HG02642 (cell line): ENCODE results near the gene RGS19.

Source experiments
- ATAC-seq: cut with Tn5 transposase; IDR thresholded peaks from one replicate; pipeline ENCODE4 v1.9.1; 2021; ENCODE audit warnings: mild to moderate bottlenecking; ENCODE audit not compliant: unreplicated experiment, poor library complexity

Gene RGS19

DNA sequence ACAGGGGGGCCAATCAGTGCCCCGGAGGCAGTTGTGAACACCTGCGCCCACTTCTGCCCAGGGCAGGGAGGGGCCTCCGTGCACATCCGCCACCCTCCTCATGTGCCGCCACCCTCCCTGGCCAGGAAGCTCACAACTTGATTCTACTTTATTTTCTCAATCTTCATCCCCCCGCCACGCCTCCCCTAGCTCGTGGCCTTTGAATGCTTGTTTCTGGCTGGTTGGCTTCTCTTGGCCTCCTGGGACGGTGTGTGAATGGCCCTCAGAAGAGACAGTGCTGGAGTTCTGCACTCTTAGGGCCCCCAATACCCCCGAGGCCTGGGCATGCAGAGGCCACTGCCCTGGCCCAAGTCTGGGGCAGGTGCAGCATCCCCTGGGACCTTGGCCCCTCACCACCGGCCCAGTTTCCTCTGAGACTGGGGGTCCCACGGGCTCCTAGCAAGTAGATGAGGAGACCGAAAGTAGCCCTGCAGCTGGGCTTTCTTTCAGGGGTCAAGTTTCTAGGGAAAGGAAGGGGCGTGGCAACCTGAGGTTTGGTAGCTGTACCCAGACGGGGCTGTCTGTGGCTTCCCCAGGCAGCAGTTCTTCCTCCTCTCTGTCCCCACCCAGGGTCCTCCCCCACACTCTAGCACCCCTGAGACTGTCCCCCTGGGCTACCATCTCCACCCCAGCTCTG lies 1.3 kb downstream of the RGS19 start:
- ATAC-seq, result no peak

GRCh38 chr20:64077541-64077875 lies 1.8 kb downstream of the RGS19 start:
- ATAC-seq, result no peak

DNA sequence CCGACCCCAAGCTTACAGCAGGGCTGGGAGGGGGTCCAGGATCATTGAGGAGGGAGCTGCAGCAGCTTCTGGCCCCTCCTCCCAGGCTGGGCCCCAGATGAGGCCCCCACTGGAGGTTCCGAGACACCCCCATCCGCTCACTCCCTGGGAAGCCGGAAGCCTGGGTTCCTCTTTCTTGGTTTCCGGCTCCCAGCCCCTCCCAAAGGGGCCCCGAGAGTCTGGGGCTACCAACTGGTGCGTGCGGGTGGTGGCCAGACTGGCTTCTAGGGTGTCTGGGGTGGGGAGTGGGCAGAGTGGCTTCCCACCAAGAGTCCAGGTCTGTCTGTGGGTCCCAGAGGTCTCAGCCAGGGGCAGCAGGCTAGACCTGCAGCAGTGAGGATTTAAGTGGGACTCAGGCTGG lies 2.2 kb downstream of the RGS19 start:
- ATAC-seq, result no peak

GRCh38 chr20:64076061-64076997 lies 3.0 kb downstream of the RGS19 start:
- no peak for ATAC-seq

DNA sequence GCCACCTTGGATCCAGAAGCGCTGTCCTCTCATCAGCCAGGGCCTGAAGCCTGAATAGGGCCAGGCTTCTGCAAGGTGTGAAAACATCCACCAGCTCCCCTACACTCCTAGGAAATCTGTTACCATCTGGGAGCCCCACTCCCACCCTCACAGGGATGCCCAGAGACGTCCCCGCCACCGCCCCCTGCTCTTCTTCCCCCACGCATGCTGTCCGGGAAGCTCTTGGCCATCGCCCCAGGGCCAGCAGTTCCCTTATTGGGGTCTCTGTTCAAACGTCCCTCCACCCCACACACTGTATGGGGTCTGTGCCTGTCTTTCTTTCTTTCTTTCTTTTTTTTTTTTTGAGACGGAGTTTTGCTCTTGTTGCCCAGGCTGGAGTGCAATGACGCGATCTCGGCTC lies 3.8 kb downstream of the RGS19 start:
- no peak for ATAC-seq

DNA sequence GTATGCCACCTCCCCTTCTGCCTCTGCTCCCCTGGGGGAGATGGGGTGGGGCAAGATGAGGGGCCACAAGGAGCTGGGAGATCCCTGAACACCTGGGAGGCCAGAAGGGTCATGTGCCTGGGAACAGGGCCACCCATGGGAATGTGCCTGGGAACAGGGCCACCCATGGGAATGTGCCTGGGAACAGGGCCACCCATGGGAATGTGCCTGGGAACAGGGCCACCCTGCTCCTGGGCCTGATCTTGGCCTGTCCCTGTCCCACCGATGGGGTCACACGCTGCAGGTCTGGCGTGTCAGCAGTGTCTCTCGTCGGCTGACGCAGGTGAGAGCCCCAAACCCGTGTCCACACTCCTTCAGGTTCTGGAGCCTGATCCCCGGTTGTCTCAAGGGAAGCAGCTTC lies 4.4 kb downstream of the RGS19 start:
- no peak for ATAC-seq

- no peak for ATAC-seq
Observed at GRCh38 chr20:64074184-64074789, 5.0 kb downstream of the RGS19 start.

DNA sequence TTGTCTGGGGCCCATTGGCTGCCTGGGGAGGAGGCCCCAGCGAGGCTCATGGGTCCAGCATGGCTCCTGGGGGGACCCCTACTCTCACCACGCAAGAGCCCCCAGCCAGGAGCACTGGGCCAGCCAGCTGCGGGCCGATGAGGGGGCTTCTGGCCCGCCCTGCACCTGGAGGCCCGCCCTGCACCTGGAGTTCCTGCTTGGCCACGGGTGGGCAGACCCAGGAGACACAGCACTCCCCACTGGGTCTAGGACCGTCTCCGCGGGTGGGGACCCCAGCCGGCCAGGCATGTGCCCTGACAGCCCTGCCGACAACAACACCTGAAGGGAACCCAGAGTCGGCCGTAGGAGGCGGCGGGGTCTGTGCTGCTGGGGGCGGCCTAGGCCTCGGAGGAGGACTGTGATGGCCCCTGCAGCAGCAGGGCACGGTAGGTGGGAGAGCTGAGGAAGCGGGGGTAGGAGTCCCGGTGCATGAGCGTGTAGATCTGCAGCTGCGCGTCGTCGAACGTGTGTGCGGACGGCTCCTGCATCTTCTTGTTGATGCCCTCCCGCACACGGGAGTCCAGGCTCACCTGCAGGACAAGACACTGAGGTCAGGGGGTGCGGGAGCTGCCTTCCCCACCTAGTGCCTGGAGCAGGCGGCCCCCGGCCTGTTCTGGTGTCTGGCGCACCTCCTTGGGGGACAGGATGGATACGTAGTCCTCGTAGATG lies 5.7 kb downstream of the RGS19 start:
- no peak for ATAC-seq

DNA sequence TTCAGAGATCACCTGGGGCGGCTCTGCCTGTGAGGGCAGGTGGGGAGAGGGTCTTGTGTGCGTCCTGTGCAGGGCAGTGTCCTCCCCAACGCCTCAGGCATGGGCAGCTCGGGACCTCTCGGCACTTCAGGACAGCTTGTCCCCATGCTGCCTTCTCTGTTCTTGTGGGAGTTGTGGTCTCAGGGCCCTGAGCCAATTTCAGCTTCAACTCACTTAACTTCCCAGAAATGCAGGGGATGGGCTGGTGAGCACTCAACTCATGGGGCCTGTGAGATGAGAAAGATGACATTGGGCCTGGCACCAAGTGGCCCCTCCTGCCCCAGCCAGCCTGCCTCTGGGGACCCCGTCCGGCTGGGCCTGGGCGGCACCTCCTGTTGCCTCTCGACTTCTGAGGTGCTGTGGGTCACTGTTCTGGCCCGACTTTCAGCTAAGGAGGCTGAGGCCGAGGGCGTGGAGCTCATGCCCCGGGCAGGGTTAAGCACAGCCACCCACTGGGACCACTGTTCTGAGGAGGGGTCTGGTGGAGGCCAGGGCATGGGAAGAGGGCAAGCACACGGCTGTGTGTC lies 6.7 kb downstream of the RGS19 start:
- ATAC-seq, result no peak

GRCh38 chr20:64071341-64072332 lies 7.7 kb downstream of the RGS19 start:
- ATAC-seq, result no peak

- ATAC-seq, result no peak
Observed at GRCh38 chr20:64070244-64070993, 8.9 kb downstream of the RGS19 start.

DNA sequence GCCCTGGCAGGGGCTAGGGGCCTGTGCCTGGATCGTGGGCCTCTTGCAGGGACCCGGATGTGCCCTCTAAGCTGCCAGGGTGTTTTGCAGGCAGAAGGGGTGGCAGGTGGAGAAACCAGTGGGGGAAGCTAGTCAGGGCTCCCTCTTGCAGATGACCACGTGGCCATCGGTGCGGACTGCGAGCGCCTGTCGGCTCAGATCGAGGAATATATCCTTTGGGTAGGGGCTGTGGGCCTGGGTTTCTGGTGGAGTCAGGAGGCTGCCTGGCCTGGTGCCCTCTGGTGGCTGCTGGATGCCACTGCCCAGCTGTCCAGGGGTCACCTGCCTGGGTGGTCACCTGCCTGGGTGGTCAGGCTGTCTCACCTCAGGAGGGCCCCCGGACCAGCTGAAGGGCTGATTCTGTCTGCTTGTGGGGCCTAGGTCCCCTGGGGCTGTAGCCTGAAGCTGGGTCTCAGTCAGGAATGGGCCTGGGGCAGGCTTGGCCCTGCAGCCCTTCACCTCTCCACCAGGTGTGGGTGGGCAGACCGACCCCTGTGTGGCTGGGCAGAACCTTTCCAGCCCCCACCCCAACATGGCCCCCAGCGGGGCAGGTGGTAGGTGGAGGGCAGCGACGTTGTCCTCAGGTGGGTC lies 9.6 kb downstream of the RGS19 start:
- ATAC-seq, result no peak

GRCh38 chr20:64069209-64069613 lies 10.1 kb downstream of the RGS19 start:
- no peak for ATAC-seq

DNA sequence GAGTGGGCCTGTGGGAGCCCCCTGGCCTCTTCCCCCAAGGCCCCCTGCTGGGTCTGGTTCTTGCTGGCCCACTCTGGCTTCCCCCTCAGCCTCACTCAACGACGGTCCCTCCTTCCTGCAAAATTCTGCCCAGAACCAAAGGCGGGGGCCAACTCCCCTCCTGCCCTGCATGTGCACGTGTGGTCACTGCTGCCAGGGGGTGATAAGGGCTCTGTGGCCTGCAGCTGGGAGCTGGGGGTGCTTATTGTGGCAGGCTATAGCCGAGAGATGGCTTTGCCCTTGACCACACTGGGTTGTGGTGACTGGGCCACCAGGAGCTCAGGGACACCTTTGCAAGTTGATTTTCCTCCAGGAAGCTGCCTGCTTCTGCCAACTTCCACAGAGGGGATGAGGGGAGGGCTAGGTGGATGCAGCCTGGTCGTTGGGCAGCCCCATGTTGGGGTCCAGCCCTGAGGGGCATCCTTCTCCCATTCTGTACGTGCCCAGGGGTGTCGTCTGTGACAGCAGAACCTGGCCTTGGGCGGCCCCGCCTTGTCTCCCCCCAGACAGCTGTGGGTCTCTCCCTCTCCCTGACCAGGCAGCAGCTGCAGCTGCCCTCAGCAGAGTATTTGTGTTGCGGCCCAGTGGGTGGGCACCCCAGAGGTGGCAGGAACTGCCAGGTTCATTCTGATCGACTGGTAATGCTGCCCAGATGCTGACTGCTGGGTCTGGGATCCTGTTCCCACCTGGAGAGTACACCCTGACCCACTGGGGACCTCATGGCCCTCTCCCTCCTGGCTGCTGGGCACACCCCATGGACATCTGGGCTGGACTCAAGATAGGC lies 10.7 kb downstream of the RGS19 start:
- no peak for ATAC-seq

DNA sequence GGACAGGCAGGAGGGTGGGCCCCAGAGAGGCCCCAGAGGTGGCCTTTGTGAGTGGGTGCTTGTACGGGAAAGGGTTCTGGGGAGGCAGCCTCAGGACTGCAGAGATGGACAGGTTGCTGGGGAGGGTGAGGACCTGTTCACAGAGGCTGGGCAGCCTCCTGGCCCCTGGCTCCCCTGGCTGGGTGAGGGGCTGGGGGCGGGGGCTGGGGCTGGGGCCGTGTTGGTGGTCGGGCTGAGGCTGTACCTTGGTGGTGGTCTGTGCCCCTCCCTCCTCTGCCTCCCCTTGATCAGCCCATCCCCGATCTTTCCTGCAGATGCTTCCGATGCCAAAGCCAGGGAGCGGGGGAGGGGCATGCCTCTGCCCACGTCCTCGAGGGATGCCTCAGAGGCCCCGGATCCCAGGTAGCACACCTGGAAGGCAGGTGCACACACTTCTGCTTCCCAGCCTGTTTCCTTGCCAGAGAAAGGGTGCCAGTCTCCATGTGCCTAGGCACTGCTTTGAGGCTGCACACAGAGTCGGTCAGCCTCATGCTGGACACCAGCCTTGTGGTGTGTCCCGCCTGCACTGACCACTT lies 11.5 kb downstream of the RGS19 start:
- no peak for ATAC-seq

DNA sequence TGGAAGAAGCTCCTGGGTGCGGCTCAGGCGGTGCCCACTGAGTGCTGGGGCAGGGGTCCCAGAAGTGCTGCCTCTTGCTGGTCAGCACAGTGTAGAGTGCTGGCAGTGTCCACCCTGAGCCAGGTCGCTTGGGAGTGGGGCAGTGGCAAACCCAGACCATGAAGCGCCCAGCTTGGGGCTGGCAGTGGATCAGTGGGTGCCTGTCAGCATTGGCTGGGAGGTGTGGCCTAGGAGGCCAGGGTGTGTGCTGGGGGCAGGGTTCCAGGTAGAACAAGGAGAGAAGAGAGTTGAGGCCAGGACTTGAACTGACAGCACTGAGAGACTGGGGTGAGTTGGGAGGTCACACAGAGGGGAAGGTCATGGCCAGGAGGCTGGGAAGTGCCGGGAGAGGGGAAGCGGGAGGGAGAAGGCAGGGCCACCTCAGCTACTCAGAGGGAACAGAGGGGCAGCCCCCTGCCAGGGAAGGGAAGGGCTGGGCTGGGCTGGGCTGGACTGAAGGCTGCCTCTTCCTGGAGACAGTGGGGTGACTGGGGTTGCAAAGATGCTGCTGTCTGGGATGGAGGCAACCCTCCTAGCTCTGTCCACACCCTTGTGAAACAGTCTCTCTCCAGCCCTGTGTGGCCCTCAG lies 12.2 kb downstream of the RGS19 start:
- ATAC-seq, result no peak

- no peak for ATAC-seq
Observed at GRCh38 chr20:64065974-64066343, 13.4 kb downstream of the RGS19 start.
